GM18519 (cell line): ENCODE data around the gene NTMT1.
"Not testable (repeated sequence)": the region's sequence is repeated elsewhere in the genome, so short reads cannot be mapped to it uniquely, and the experiment has no call there.

Experiments
- ATAC-seq: cut with Tn5 transposase; IDR thresholded peaks from one replicate; pipeline ENCODE4 v1.9.1; 2021; ENCODE audit warnings: mild to moderate bottlenecking, moderate library complexity; ENCODE audit not compliant: unreplicated experiment, low FRiP score

Gene NTMT1

DNA sequence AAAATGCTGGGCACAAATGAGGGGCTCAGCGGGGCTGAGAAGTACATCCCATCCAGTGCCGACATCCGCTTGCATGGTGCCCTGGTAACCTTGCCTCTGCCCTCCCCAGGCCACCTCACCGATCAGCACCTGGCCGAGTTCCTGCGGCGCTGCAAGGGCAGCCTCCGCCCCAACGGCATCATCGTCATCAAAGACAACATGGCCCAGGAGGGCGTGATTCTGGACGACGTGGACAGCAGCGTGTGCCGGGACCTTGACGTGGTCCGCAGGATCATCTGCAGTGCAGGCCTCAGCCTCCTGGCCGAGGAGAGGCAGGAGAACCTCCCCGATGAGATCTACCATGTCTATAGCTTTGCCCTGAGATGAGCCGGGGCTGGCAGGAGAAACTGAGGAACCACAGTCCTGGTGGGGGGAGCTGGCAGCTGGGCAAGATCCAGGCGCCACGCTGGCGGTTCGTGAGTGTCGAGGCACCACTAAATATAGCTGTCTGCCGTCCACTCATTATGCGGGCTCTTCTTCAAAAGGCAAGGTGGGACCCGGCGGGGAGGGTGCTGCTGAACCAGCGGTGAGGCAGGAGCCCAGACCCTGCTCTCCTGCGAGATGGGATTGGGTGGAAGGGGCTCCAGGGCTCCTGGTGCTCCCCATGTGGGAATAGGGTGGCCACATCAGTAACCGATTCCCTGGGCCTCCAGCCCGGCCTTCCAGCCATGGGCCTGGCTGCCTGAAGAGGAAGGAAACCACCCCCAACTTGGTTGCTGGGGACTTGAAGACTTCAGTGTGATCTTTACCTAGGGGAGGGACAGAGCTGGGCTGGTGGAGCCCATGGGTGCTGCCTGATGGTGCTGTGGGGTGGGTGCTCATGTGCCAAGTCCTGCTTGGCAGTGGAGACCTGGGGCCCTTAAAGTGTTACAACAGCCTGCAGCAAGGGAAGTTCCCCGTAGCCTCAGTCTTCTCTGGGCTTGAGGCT lies 9.4 kb downstream of the NTMT1 start:
- no peak for ATAC-seq

DNA sequence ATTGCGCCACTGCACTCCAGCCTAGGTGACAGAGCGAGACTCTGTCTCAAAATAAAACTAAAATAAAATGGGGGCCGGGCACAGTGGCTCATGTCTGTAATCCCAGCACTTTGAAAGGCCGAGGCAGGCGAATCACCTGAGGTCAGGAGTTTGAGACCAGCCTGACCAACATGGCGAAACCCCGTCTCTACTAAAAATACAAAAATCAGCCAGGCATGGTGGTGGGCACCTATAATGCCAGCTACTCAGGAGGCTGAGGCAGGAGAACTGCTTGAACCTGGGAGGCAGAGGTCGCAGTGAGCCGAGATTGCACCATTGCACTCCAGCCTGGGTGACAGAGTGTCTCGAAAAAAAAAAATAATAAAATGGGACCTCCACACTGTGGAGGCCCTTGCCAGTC lies 10.4 kb downstream of the NTMT1 start:
- not testable (repeated sequence) for ATAC-seq

DNA sequence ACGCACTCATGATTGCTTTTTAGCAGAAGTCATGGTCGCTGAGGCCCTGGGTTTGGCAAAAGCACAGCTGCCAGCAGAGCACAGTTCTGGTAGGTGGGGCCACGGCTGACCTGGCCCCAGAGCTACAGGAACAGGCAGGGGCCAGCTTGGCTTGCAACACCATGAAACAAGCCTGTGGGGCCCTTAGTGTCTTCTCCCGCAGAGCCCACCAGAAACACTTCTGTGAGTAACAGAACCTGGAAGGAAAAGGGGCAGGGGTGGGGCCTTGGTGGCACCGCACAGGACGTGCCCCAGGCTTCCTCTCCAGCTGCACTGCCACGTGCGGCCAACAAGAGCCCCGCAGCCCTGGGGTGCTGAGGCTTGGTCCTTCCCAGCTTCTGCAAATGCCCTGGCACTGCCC lies 11.1 kb downstream of the NTMT1 start:
- ATAC-seq: no peak

DNA sequence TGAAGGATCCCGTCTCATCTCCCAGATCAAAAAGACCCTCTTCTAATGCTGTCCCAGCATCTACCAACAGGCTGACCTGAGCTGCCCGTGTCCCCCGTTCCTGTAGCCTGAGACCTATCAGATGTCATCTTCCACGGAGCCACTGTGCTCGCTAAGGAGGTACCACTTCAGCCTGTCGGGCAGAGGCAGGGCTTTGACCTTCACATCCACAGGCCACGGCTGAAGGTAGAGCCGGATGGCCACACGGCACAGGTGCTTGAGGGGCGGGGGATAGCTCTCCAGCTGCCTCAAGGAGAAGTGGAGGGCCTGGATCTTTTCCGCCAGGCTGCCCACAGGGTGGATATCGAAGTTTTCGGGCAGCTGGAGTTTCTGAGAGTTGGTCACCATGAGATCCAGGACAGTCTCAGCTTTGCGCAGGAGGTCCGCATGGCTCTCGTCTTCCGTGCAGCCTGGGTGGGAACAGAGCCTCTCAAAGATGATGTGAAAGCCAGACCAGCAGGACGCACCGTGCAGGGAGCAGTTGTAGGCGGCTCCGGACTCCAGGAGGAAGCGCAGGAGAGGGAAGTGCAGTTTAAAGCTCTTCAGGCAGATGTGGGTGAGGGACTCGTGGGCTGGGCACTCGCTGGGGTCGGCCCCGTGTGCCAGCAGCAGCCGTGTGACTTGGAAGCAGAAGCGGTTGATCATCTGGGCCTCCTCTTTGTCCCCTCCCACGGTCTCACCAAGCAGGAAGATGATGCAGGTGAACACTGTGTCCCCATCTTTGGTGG lies 11.9 kb downstream of the NTMT1 start:
- no peak for ATAC-seq

DNA sequence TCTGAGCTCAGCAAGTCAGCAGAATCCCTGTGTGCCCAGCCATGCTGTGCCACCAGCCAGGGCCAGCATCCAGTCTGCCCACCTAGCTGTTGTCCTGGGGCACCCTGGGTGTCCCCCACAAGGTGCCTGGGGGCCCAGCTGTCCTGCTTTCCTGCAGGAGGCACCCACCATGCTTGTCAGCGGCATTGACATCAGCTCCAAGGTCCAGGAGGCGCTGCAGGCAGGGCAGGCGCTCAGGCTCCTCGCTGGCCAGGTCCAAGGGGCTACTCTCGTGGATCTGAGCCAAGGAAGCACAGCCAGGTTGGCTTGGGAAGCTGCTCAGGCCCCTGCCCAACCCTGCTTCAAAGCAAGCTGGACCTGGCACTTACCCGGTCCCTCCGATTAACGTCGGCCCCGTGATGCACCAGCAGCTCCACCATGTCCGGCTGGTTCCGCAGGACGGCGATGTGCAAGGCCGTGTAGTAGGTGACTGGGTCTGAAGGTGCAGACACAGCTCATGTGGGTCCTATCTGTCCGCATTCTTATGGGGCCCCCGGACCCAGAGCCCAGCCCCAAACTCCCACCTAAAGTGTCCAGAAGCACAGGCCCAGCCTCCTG lies 13.2 kb downstream of the NTMT1 start:
- no peak for ATAC-seq

DNA sequence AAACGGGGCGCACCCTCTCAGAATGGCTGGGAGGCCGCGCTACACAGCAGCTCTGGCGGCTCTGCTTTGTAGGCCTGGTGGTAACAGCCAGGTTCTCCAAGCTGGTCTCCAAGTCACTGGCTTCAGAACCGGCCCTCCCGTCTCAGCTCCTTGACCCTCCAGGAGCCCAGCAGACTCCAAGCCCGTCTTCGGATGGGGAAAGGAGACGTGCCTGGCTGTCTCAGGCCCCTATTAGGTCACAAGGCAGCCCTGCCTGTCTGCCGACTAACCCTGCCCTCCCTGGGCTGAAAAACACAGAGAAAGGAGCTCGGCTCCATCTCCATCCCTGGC lies 13.8 kb downstream of the NTMT1 start:
- no peak for ATAC-seq

DNA sequence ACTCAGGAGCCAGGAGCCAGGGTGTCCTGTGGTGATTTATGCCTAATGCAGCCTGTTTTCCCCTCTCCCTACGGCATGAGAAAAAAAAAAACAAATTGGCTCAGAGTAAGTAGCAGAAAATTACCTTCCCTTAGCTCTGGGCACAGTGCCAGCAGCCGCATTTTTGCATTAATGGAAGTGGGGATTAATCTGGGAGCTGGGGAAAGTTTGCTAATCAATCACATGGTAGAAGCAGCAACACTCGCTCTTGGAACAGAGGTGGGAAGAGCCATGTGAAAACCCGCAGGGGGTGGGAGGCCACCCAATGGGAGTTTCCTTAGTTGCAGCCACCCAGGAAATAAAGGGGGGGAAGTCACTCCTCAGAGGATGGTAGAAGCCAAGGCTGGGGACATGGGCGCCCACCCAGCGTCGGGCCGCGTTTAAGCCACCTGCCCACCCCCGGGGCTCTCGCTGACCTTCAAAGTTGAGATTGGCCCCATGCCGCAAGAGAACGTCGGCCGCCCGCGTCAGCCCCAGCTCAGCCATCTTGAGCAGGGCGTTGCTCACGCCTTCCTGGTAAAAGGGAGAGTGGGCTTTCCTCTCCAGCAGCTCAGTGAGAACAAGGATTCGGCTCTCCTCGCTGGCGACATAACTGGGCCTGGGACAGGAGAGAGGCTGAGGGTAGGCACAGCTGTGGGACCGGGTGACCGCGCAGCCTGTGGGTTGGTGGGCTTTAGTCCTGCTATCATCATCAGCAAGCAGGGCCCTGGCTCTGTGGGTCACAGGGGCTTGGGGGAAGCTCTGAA lies 14.3 kb downstream of the NTMT1 start:
- ATAC-seq: no peak

DNA sequence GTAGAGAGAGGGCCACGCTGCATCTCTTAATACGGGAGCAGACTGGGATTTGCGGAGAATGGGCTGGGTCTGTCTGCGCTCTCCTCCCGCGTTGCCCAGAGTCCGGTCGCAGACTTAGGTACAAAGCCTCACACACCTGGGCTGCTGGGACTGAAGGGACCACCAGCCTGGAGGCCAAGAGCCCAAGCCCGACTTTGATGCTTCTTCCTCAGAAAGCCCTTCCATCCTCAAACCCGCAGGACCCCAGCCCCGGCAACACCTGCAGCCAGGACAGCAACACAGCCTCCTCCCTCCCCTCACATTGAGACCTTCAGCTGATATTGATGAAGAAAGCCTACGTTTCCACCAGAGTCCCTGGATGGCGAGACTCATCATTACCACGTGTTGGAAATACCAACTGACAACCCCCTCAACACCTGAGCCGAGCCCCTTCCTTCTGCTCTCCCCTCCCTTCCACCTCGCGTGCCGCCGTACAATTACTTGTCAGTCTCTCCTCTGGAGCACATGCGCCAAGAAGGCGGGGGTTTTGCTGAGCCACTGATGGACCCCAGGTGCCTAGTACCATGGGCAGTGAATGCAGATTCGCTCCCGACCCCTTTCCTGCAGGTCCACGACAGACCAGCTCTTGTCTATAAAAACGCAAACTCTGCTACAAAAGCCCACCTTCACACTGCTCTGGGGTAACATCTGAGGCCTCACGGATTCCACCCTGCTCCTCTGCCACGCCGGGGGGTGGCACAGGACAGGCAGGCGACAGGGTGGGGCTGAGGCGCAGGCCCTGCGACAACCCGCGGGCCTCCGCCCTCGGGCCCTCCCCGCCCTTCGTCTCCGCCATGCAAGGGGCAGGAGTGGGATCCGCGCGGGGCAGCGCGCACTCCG lies 15.1 kb downstream of the NTMT1 start:
- no peak for ATAC-seq

DNA sequence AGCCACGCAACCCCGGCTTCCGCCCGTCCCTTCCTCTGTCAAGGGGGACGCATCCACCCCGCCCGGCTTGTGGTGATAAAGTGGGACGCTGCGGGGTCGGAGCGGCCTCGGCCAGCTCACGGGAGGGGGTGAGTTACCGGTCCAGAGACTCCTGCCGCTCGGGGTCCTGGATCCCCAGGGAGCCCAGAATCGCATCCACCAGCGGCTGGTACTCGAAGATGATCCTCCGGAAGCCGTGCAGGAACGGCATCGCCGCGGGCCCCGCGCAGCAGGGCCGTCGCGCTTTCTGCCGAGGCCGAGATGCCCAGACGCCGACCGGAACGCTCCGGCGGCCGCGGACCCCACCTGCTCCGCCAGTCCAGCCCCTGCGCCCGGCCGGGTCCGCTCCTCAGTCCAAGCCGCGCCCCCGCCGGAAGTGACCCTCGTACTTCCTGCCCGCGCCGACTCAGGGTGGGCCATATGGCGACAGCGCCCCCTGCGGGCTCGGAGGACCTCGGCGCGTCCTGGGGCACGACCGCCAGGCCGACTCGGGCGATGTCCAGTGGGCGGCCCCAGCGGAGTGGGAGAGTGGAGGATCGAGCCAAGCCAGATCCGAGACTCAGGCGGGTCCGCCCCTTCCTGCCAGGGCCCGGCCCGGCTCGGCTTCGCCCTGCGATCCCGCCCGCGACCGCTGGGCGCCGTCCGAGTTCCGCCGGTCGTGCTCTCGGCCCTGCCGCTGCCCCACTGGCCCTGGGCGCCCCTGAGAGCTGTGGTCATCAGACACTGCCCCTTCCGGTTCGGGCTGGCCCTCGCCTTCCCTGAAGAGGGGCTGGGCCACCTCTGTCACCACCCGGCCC lies 16.0 kb downstream of the NTMT1 start, which contains the start of gene ASB6:
TSS of gene ASB6 (minus strand) at position 402 of the 836 bp plus-strand sequence. CDS start at position 250, 152 bp downstream.
- peak; percentile 86 for ATAC-seq

DNA sequence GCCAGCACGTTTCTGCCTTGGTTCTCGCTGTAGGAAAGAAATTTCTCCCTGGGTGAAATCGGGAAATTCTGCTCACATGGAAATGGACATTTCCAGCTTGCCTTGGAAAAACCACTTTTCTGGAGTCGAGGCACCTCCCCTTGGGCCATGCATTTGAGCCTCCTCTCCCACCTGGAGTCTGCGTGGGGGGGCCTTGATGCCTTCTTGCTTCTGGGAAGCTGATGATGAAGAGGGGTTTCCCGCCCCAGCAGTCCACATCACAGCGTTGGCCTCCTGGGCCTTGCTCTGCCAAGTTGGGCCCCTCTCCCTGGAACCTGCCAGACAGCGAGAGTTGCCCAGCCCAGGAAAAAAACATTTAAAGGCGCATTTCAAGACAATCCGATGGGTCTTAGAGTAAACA lies 17.7 kb downstream of the NTMT1 start:
- no peak for ATAC-seq

DNA sequence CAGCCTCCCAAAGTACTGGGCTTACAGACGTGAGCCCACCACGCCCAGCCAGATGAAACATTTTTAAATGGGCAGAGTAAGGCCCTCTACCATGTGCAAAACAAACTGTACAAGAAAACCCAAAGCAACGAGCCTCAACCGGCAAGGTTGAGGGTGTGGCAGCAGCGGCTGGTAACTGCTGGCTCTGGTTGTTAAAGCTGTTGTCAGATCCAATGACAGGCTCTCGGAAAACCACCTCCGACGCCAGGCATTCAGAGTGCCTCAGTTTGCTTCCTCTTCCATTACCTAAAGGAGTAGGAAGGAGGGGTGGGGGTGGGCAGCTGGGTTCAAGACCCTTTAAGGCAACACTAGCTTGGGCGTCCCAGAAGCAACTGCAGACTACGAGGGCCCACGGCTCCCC lies 18.4 kb downstream of the NTMT1 start:
- ATAC-seq: no peak

DNA sequence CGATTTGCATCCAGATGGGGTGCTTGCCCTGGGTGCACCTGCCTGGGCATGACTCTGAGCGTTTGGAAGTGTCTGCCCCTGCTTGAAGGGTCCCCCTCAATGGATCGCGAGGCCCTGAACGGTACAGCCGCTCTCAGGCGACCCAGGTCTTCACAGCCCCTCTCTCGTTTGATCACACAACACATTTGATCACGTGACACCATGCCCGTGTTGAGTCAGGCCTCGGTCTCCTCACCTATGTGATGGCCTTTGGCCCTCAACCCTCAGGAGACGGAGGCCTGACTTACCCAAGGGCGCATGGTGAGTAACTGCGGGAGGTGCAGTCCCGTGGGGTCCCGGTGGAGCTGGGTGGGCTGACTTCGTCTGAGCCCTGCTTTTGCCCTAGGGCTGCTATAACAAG lies 18.9 kb downstream of the NTMT1 start:
- ATAC-seq: no peak

DNA sequence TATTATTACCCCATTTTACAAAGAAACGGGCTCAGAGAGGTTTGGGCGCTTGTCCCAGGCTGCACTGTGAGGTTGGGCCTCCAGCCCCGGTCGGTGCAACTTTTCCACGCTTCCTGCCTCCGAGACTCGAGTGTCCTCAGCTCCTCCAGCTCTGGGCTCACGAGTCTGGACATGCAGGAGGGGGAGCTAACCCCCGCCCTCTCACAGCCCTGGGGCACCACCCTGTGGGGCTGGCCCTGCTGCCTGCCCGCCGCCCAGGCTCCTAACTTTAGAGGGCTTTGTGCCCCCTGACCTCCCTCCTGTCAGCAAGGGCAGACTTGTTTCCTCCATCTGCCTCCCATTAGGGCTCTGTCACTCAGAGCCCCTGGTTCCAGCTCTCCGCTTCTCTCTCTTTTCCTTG lies 20.3 kb downstream of the NTMT1 start:
- no peak for ATAC-seq

DNA sequence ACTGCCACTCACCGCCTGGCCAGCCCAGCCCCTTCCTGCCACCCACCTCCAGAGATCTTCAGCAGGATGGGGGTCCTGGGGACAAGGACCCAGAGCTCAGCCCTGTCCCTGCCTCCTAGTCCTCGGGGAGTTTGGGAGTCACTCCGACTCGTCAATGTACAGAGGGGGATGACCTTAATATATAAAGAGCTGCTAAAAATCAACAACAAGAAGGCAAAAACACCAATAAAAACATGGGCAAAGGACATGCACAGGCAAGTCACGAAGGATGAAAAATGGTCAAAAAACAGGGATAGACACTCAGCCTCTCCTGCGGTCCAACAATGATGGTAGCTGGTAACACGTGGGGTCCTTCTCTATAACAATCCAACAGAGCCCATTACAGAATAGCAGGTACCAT lies 20.7 kb downstream of the NTMT1 start:
- ATAC-seq: no peak

DNA sequence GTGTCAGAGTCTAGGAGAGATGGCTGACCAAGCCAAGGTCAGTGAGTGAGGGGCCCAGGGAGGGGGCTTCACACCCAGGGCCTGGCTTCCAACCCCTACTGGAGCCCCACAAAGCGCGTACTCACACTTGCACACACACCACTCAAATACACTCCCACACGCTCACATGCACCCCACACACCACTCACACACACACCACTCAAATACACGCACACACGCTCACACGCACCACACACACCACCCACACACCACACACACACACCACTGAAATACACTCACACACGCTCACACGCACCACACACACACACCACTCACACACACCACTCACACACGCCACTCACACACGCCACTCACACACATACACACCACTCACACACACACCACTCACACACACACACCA lies 21.7 kb downstream of the NTMT1 start:
- ATAC-seq: no peak

DNA sequence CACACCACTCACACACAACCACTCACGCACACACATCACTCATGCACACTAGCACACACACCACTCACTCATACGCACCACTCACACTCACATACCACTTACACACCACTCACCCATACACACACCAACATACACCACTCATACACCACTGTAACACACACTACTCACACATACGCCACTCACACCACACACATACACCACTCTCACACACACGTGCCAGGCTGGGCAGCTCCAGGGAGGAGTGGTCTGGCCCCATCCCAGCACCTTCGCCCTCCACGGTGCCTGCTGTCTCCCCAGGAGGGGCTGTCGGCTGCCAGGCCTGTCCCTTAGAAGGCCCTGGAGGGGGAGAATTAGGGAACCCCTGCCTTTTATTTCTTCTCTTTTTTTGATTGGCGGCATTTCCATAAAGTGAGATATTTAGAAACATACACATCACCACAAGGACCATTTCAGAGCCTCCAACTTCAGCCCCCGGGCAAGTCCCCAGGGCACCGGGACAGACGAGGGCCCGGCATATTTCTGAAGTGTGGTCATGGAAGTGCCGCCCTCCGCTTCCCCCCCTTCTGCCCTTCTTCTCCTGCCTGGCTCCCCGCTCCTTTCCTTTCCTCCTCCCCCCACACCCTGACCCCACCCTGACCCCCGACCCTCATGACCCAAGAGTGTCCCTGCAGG lies 22.3 kb downstream of the NTMT1 start:
- no peak for ATAC-seq

DNA sequence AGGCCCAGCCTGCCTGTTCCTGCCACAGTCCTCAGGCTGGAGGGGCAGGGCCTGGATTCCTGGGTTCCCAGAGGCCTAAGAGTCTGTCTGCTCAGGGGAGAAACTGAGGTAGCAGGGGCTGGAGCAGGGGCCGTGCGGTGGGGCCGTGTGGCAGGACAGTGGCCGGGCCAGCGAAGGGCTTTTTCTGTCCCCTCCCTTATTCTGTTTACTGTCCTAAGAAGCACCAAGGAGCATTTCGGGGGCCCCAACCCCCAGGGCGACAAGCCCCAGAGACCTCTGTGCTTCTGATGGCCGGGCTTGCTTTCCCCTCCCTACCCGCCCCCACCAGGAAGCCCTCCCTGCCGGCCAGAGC lies 22.8 kb downstream of the NTMT1 start:
- ATAC-seq: no peak
